ENCODE data around the gene GZMM. TPM values are rescaled to one million over a fixed set of nuclear protein-coding genes. Genes with fewer than 3 reads are reported as not detected.

The GZMM gene
- total and polyA plus RNA-seq, 2 of the 13 experiments (the other 11 are each of a cell fraction or from before 2014, with no cell fraction given), result 0.07 TPM; not detected in 1

- TF ChIP-seq ATF5 (CRISPR knock-in tag; IDR thresholded peaks at IDR 0.05; ENCODE audit: low read depth), result no peak
- TF ChIP-seq GABPA (IDR thresholded peaks at IDR 0.05; ENCODE audit: low read depth, low read length), result no peak
- TF ChIP-seq GABPA (CRISPR knock-in tag; IDR thresholded peaks at IDR 0.05; ENCODE audit: low read depth), result no peak
- no peak for TF ChIP-seq HOXA9 (CRISPR knock-in tag; IDR thresholded peaks at IDR 0.05; ENCODE audit: borderline replicate concordance)
- no peak for TF ChIP-seq BHLHE40 (IDR thresholded peaks at IDR 0.05; ENCODE audit: low read length)
- no peak; the same call in 1 of the 2 replicates for TF ChIP-seq SP4 (CRISPR knock-in tag; IDR thresholded peaks at IDR 0.05)
- no peak for TF ChIP-seq ZNF644 (CRISPR knock-in tag; IDR thresholded peaks at IDR 0.05; ENCODE audit: low read depth)
- no peak for TF ChIP-seq BCLAF1 (IDR thresholded peaks at IDR 0.05)
- no peak for TF ChIP-seq ATM (IDR thresholded peaks at IDR 0.05; ENCODE audit: borderline replicate concordance)
- TF ChIP-seq ZNF572 (CRISPR knock-in tag; IDR thresholded peaks at IDR 0.05), result no peak
- no peak for TF ChIP-seq SNAPC4 (CRISPR knock-in tag; IDR thresholded peaks at IDR 0.05)
- TF ChIP-seq KDM6A (CRISPR knock-in tag; IDR thresholded peaks at IDR 0.05; ENCODE audit: low read depth), result no peak
- no peak for TF ChIP-seq ZFP1 (CRISPR knock-in tag; IDR thresholded peaks at IDR 0.05)
- TF ChIP-seq ZNF460 (CRISPR knock-in tag; IDR thresholded peaks at IDR 0.05; ENCODE audit: borderline replicate concordance), result peak; percentile 100
- no peak for TF ChIP-seq E2F5 (CRISPR knock-in tag; conservative IDR thresholded peaks at IDR 0.05)
- no peak for TF ChIP-seq ARID4A (CRISPR knock-in tag; IDR thresholded peaks at IDR 0.05; ENCODE audit: borderline replicate concordance)
- TF ChIP-seq RFX5 (IDR thresholded peaks at IDR 0.05; ENCODE audit: low read depth, low read length), result no peak
These were observed 48.3 kb upstream of the GZMM start (continued) for GRCh38 chr19:495402-496111.

All from HepG2 (cell line).